Measurements from ENCODE around the gene IVNS1ABP.

GRCh38 chr1:185348296-185348695 lies 31.3 kb upstream of the IVNS1ABP start:
- TF ChIP-seq CTCF (IDR thresholded peaks at IDR 0.05 in 2 of 3, conservative IDR thresholded peaks at IDR 0.05 in 1 of 3; ENCODE audit: borderline replicate concordance in 1 of 3, insufficient read depth in 1 of 3, low read depth in 2 of 3, low read length in 2 of 3) (no peak), POLR2A (IDR thresholded peaks at IDR 0.05; ENCODE audit: borderline replicate concordance, extremely low read depth, insufficient read depth, insufficient read length) (no peak), RAD21 (IDR thresholded peaks at IDR 0.05; ENCODE audit: low read depth) (no peak)
- TF ChIP-seq, protein P1, sequence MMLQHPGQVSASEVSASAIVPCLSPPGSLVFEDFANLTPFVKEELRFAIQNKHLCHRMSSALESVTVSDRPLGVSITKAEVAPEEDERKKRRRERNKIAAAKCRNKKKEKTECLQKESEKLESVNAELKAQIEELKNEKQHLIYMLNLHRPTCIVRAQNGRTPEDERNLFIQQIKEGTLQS (IDR thresholded peaks at IDR 0.05), result no peak

Measured in HCT116 (cell line).